Retinal pigment epithelial cell (primary cell): ENCODE measurements around the gene BSG.

Source experiments
- DNase-seq: peaks from one replicate; pipeline ENCODE4 v3.0.0-alpha.2; 2010; ENCODE audit warnings: low read depth
- H3K4me3 ChIP-seq: 2 replicates; pipeline ENCODE4 v1.5.1; 2011; ENCODE audit warnings: mild to moderate bottlenecking, low read length, control low read depth, moderate library complexity
- TF ChIP-seq, protein P1 (sequence below): conservative IDR thresholded peaks from 2 replicates; pipeline ENCODE4 v1.5.1; 2011; ENCODE audit warnings: low read depth, low read length, control low read depth, inconsistent platforms

The BSG gene

DNA sequence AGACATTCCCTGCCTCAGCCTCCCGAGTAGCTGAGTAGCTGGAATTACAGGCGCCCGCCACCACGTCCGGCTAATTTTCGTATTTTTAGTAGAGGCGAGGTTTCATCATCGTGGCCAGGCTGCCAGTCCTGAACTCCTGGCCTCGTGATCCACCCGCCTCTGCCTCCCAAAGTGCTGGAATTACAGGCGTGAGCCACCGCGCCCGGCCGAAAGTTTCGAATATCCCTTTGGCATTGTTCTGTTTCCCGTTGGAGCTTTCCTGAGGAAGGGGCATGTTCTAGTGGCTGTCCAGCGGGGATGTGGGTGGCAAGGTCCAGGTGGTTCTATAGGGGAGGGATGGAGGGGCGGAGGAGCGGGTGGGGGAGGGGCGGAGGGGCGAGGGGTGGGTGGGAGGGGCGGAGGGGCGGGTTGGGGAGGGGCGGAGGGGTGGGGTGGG, 2.1 kb upstream of the BSG start:
- no peak for DNase-seq
- H3K4me3 ChIP-seq, result no peak overlapping the region
- TF ChIP-seq, protein P1, sequence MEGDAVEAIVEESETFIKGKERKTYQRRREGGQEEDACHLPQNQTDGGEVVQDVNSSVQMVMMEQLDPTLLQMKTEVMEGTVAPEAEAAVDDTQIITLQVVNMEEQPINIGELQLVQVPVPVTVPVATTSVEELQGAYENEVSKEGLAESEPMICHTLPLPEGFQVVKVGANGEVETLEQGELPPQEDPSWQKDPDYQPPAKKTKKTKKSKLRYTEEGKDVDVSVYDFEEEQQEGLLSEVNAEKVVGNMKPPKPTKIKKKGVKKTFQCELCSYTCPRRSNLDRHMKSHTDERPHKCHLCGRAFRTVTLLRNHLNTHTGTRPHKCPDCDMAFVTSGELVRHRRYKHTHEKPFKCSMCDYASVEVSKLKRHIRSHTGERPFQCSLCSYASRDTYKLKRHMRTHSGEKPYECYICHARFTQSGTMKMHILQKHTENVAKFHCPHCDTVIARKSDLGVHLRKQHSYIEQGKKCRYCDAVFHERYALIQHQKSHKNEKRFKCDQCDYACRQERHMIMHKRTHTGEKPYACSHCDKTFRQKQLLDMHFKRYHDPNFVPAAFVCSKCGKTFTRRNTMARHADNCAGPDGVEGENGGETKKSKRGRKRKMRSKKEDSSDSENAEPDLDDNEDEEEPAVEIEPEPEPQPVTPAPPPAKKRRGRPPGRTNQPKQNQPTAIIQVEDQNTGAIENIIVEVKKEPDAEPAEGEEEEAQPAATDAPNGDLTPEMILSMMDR, result no peak

DNA sequence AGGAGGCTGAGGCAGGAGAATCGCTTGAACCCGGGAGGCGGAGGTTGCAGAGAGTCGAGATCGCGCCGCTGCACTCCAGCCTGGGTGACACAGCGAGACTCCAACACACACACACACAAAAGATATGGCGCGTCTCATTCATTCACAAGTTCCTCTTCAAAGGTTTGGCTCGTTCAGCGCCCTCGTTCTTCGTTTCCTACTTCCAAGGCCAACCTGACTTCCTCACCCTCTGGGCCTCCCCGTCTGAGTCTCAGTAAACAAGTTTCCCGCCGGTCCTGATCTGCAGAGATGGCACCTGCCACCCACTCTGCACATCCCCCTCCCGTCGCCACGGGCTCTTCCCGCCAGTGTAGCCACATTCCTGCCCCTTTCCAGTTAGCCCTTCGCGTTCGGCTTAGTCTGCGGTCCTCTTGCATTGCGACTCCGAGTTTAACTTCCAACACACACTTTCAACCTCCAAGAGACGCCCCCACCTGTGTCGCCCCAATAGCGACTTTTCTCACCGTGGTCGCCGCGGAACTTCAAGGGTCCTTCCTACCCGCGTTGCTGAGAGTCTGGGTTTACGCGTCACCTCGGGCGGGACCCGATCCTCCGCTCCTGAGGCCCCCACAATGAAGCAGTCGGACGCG, 1.3 kb upstream of the BSG start:
- H3K4me3 ChIP-seq, result peak overlapping the region; percentile 46
- TF ChIP-seq, protein P1, result no peak
- DNase-seq, result no peak

DNA sequence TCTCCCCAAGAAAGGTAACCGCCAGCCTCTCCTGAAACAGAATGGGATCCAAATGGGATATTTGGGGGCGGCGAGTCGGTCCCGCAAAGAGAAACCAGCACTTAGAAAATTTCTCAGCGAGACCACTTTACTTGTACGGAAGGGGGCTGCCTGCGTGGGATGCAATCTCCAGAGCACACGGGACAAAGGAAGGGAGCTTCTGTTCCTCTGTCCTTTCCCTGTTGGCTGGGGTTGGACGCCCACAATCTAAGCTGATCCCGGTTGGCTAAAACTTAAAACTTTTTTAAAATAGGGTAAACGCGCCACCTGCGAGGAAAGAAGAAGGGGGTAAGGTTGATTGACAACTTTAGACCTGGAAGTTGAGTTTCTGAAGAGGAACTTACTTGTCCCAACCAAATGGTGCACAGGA, 826 bp upstream of the BSG start:
- H3K4me3 ChIP-seq, result peak overlapping the region; percentile 46
- TF ChIP-seq, protein P1, result no peak
- DNase-seq, result no peak

DNA sequence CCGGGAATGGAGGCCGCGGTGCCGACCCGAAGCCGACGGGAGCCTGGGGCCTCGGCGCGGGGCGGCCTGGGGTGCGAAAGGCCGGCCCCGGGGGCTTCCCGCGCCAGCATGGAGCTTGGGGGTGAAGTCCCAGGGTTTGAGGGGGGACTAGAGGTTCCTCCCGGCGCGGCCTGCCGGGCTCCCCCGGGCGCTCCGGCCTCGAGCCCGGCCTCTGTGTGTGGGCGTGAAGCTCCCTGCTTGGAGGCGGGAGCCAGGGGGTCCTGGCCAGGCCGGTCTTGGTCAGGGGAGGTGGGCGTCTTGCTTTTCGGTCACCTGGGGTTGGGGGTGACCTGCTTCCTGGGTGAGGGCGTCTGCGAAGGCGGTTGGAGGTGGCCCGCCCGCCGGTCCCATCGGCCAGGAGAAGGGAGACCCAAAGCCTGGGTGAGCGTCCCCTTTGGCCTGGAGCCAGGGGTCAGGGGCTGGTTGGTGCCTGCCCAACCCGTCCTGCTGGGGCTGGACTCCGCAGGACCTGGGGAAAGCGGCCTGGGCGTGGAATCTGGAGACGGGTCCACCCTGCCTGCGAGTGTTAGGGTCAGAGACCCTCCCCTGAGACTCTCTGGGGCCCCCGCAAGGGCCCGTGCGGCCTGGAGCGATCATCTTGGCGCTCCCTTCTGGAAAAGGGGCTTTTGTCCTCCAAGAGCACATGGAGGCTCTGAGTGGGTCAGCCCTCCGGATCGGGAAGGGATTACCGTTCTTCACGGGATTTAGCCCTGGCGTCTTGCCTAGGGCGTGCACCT, 535 bp downstream of the BSG start:
- peak overlapping the region; percentile 95 for H3K4me3 ChIP-seq
- peak; percentile 75 for DNase-seq
- TF ChIP-seq, protein P1, result no peak

DNA sequence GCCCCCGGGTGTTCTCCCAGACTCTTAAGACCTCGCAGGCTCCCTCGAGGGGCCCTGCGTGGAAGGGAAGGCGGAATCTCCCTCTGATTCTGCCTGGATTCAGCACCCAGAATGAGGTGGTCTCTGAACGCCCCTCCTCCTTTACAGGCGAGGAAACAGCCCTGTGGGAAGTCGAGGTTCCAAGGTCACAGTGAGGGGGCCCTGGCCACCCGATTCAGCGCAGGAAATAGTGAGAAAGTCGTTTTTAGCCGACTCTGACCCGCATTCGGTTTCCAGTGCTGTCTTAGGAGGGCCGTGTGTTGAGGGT, 1.1 kb downstream of the BSG start:
- peak overlapping the region; percentile 95 for H3K4me3 ChIP-seq
- DNase-seq, result no peak
- TF ChIP-seq, protein P1, result no peak

DNA sequence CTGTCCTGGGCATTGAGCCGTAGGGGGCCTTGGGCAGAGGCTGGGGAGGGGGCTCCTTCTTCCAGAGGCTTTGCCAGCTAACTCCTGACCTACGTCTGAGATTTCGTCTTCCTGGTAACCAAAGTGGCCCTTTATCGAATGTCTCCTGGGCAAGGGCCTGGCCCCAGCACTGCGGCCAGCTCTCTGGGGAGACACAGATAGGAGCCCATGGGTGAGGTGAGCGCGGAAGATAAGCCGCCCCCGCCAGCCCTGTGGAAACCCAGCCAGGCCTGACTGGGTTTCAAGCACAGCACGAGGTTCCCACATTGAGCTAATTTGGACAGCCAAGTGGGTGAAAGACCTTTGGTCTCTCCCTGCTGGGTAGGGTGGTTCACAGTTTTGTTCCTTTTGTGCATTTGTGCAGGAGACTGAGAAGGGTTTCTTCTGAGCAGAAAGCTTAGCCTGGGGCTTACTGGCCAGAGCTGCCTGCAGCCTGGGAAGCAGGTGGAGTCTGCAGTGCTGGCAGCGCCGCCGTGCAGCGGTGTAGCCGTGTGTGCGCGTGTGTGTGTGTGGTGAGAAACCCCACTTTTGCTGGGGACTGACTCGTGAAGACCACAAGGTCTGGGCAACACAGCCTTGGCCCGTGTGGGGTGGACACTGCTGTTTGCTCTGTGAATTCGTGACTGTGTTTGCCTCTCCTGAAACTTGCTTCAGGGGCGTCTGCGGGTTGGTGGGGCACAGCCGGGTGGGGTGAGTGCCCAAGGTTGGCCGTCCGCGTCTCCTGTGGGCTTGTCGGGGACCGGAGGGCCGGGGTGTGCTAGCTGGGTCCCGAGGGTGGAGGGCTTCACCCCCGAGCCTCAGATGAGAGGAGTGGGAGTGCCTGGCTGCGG, 2.5 kb downstream of the BSG start:
- DNase-seq, result no peak
- peak overlapping the region; percentile 95 for H3K4me3 ChIP-seq
- TF ChIP-seq, protein P1, result peak; percentile 3
